ENCODE measurements around the gene ZFYVE16.
"Not testable (repeated sequence)": the region's sequence is repeated elsewhere in the genome, so short reads cannot be mapped to it uniquely, and the experiment has no call there.

ZFYVE16 gene

DNA sequence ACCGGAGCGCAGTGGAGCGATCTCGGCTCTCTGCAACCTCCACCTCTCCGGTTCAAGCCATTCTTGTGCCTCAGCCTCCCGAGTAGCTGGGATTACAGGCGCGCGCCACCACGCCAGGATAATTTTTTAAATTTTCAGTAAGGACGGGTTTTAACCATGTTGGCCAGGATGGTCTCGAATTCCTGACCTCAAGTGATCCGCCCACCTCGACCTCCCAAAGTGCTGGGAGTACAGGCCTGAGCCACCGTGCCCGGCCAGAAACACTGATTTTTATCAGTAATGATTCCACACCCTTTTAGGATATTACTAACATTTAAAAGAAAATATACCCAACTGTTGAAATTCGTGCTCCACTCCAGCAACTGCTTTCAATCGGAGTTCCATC lies 79.6 kb downstream of the ZFYVE16 start:
- no peak for DNase-seq

DNA sequence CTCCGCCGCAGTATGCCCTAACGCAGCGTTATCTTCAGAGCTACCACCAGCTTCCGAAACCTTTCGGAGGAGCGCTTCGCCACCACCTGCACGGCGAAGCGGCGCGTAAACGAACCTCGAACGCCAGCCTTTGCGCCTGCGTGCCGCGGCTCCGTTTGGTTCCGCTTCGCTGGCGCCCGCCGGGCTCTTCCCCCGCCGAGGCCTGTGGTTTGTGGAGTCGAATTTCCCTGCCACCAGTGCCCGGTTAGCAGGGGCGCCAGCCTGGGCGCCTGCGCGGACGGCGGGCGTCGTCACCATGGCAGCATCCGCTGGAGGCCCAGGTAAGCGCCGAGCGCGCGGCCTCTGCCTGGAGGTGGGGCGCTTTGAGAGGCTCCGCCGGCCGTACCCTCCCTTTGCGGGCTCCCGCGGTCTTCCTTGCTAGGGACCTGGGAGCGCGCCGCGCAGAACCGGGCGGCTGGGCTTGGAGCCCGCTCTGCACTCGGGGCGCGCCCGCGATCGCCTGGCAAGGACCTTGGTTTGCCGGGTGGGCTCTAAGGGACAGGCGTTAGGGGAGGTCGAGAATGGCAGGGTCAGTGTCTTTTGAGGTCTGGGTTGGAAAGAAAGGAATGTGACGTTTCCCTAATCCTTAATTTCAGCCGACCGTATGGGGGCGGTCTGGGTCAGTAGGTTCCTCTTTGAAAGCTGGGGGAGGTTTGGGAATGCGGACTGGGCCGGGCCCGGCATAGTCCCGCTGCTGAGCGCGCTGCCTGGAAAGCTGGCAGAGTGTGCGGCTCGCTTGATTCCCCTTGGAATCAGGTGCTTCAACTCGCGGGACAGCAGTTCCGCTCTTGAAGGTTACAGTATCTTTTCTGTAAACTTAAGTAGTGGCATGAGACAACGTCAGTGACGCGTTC lies 80.2 kb downstream of the ZFYVE16 start, which contains the start of gene FAM151B:
Gene FAM151B (plus strand): TSS at position 272 of the 893 bp plus-strand sequence. CDS start 24 bp downstream, at position 296.
- DNase-seq: peak in 55 of 56 donors; percentile 25 to 95 (median 80)

DNA sequence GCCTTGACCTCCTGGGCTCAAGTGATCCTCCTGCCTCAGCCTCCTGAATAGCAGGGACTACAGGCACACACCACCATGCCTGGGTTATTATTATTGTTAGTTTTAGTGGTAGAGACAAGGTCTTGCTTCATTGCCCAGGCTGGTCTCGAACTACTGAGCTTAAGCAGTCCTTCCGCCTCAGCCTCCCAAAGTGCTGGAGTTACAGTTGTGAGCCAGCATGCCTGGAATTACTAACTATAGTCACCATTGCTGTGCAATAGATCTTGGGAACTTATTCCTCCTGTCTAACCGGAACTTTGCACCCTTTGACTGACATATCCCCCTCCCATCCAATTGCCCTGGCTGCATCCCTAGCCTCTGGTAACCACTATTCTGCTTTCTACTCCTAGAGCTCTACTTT lies 83.4 kb downstream of the ZFYVE16 start:
- no peak for DNase-seq

DNA sequence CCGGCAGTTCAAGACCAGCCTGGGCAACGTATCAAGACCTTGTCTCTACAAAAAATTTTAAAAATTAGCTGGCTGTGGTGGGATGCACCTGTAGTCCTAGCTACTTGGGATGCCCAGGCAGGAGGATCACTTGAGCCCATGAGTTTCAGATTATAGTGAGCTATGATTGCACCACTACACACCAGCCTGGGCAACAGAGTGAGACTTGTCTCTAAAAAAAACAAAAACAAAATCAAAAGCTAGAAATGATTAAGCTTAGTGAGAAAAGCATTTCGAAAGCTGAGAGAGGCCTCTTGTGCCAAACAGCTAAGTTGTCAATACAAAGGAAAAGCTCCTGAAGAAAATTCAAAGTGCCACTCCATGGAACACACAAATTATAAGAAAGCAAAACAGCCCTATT lies 84.9 kb downstream of the ZFYVE16 start:
- no peak for DNase-seq

DNA sequence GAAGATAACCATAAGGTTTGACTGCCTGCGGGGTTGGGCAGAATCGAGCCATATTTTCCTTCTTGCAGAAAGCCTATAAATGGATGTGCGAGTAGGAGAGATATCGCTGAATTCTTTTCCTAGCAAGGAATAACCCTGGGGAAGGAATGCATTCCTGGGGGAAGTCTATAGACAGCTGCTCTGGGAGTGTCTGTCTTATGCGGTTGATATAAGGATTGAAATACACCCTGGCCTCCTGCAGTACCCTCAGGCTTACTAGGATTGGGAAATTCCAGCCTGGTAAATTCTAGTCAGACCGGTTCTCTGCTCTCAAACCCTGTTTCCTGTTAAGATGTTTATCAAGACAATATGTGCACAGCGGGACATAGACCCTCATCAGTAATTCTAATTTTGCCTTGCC lies 85.6 kb downstream of the ZFYVE16 start:
- DNase-seq: not testable (repeated sequence)

DNA sequence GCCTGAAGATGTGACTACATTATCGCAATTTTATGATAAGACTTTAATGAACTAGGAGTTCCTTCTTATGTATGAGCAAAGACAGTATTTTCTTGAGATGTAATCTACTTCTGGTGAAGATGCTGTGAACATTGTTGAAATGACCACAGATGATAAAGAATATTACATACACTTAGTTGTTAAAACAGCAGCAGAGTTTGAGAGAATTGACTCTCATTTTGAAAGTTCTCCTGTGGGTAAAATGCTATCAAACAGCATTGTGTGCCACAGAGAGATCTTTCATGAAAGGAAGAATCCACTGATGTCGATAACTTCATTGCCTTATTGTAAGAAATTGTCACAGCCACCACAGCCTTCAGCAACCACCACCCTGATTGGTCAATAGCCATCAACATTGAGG lies 88.0 kb downstream of the ZFYVE16 start:
- DNase-seq: no peak

DNA sequence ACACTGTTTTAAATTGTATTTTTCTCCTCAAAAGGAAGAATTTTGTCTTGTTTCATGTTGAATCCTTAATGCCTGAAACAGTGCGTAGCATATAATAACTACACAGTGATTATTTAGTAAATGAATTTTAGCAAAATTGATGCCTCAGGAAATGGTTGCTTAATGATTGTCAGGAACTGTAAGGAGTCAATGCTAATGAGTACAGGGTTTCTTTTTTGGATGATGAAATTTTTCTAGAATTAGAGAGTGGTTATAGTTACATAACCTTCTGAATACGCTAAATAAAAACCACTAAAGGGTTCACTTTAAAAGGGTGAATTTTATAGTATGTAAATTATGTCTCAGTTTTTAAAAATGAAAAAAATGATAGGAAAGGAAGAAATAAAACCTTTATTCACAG lies 94.9 kb downstream of the ZFYVE16 start:
- no peak for DNase-seq

DNA sequence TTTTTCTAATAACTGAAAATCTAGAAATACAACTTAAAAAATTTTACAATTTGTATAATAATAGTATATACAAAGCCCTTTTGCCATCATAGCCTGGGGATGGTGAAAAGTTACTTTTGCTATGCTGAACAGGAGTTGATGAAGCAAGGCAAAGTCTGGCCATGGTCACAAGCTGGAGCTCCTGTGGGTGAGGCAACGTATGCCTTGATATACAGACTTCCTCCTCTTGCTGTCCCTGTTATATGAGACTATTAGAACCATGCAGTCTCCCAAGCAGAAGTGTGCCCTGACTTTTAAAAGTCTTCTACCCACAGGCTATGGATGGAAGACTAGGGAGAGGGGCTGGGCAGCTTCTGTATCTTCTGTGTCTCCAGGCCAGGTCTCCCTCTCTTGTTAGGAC lies 95.8 kb downstream of the ZFYVE16 start:
- no peak for DNase-seq

DNA sequence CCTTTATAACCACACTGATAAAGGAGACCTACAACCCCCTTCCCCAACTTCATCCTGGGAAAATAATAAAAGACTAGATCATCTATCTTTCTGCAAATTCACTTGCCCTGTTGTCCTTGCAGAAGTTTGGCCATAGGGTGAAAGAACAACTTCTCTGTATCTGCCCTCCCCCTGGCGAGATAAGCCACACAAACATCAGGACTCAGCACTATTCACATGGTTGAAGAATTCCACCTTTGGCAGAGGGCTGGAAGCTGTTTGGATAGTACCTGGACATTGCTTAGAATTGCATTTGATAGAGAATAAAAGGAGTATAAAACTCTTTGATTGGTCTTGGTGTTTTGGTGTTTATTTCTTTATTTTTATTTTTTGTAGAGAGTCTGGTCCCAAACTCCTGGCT lies 97.0 kb downstream of the ZFYVE16 start:
- DNase-seq: no peak

DNA sequence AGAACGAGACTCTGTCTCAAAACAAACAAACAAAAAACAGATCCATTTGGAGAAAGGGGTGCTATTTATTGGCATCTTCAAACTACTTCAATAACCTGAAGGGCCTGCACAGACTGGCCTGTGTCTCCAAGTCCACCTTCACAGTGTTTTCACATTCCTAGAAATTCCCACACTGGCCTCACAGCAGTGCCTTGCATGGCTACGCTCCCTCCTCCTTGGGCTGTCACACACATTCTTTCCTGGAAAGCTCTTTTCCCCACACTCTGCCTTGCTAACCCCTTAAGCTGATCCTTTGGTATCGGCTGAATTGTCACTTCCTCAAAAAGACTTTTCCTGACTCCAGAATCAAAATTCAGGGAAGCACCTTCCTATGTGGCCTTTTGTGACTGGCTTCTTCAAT lies 99.8 kb downstream of the ZFYVE16 start:
- no peak for DNase-seq

DNA sequence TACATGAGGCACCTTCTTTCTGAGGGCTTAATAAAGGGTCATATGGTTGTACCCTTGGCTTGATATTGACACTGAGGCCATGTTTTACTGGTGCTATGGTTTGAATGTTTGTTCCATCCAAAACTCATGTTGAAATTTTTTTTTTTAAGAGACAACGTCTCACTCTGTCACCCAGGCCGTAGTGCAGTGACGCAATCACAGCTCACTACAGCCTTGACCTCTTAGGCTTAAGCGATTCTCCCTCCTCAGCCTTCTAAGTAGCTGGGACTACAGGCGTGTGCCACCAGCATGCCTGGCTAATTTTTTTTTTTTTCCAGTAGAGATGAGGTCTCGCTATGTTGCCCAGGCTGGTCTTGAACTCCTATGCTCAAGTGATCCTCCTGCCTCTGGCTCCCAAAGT lies 101.0 kb downstream of the ZFYVE16 start:
- DNase-seq: no peak

DNA sequence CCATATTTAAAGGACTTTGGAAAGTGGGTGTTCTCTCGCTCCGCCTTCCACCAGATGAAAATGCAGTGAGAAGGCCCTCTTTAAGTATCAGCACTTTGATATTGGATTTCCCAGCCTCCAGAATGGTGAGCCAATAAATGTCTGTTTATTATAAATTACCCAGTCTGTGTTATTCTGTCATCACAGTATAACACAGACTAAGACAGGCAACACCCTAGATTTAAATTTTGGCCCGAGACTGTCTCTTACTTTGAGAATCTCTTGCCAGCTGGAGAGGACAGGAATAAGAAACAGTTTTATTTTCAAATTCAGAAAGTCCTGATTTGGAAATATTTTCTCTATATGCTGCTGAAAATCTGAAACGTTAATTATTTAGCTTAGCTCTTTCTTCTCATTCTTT lies 101.5 kb downstream of the ZFYVE16 start:
- no peak for DNase-seq

DNA sequence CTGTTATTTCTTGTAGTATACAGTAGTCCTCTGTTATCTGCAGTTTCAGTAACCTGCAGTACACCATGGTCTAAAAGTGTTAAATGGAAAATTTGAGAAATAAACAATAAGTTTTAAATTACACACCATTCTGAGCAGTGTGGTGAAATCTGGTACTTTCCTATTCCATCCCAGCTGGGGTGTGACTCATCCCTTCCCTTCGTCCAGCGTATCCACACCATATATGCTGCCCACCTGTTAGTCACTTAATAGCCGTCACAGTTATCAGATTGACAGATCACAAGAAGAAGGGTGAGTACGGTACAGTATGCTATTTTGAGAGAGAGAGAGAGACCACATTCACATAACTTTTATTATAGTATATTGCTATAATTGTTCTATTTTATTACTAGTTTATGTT lies 109.0 kb downstream of the ZFYVE16 start:
- DNase-seq: no peak

Measured in nucleus accumbens (tissue), 56 donors.